ENCODE data around the gene C3AR1. TPM values are rescaled to one million over a fixed set of nuclear protein-coding genes. Genes with fewer than 3 reads are reported as not detected.

Gene C3AR1
- total and polyA plus RNA-seq, 2 of the 13 experiments (the other 11 are each of a cell fraction or from before 2014, with no cell fraction given), result not detected

DNA sequence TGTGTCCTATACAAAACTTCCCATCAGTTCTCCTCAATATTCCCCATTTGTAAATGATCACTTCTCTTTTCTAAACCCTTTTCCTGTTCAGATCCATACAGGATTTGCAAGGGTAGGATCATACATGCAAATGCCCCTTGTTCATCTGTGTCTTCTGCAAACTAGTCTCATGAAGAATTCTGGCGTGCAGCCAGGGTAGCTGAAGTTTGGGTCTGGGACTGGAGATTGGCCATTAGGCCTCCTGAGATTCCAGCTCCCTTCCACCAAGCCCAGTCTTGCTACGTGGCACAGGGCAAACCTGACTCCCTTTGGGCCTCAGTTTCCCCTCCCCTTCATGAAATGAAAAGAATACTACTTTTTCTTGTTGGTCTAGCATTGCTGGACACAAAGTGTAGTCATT is 11.3 kb downstream of the C3AR1 start:
- intact Hi-C loops (cut with micrococcal nuclease; ENCODE audit: unreplicated experiment), result no loop called here
- Histone ChIP-seq H3K9ac (ENCODE audit: insufficient read depth, low read depth, low read length) (no peak overlapping the region), H3K4me2 (ENCODE audit: low read depth, low read length) (no peak overlapping the region), H2AFZ (ENCODE audit: low read length) (no peak overlapping the region), H3K27me3 (ENCODE audit: control insufficient read depth in 1 of 2, insufficient read depth in 2 of 2, low read length in 2 of 2) (no peaks in the 10 kb centered on the region), H3K4me3 (replicated peaks in 1 of 3; ENCODE audit: insufficient read depth in 1 of 3, low read depth in 2 of 3, low read length in 3 of 3) (no peak overlapping the region), H3K27ac (ENCODE audit: extremely low read length, insufficient read depth, low read length) (no peak overlapping the region), H3K79me2 (ENCODE audit: insufficient read depth, low read length) (no peaks in the 10 kb centered on the region), H4K20me1 (ENCODE audit: insufficient read depth, low read length) (no peaks in the 10 kb centered on the region), H3K9me3 (ENCODE audit: low read length) (no peaks in the 10 kb centered on the region), H3K36me3 (replicated peaks in 1 of 2; ENCODE audit: control insufficient read depth in 1 of 2, insufficient read depth in 2 of 2, low read length in 2 of 2) (peaks cover 11 to 26% of the 10 kb centered on the region in 2 experiments), H3K4me1 (ENCODE audit: insufficient read depth, low read length) (no peaks in the 10 kb centered on the region)
- FAIRE-seq, result no peak
- no peak for ATAC-seq
- DNase-seq (ENCODE audit: low spot score), result no peak
- ChIA-PET CTCF (ENCODE audit: low intra/inter-chr PET ratio, low total read pairs) (no interaction called here), POLR2A (no interaction called here)
- in situ Hi-C loops (cut with HindIII; ENCODE audit: extremely low pct_ligation_motif_present, low pct_unique_long_range_greater_than_20kb), result no loop called here
- TF ChIP-seq, protein P1, sequence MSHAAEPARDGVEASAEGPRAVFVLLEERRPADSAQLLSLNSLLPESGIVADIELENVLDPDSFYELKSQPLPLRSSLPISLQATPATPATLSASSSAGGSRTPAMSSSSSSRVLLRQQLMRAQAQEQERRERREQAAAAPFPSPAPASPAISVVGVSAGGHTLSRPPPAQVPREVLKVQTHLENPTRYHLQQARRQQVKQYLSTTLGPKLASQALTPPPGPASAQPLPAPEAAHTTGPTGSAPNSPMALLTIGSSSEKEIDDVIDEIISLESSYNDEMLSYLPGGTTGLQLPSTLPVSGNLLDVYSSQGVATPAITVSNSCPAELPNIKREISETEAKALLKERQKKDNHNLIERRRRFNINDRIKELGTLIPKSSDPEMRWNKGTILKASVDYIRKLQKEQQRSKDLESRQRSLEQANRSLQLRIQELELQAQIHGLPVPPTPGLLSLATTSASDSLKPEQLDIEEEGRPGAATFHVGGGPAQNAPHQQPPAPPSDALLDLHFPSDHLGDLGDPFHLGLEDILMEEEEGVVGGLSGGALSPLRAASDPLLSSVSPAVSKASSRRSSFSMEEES (CRISPR knock-in tag; IDR thresholded peaks at IDR 0.05), result no peak
- TF ChIP-seq, protein P2, sequence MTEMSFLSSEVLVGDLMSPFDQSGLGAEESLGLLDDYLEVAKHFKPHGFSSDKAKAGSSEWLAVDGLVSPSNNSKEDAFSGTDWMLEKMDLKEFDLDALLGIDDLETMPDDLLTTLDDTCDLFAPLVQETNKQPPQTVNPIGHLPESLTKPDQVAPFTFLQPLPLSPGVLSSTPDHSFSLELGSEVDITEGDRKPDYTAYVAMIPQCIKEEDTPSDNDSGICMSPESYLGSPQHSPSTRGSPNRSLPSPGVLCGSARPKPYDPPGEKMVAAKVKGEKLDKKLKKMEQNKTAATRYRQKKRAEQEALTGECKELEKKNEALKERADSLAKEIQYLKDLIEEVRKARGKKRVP (CRISPR knock-in tag; IDR thresholded peaks at IDR 0.05), result no peak
- TF ChIP-seq, protein P3, sequence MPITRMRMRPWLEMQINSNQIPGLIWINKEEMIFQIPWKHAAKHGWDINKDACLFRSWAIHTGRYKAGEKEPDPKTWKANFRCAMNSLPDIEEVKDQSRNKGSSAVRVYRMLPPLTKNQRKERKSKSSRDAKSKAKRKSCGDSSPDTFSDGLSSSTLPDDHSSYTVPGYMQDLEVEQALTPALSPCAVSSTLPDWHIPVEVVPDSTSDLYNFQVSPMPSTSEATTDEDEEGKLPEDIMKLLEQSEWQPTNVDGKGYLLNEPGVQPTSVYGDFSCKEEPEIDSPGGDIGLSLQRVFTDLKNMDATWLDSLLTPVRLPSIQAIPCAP (CRISPR knock-in tag; IDR thresholded peaks at IDR 0.05; ENCODE audit: low read depth), result no peak
- TF ChIP-seq HNF4A (CRISPR knock-in tag; IDR thresholded peaks at IDR 0.05), result no peak
- TF ChIP-seq SP1 (IDR thresholded peaks at IDR 0.05), result no peak
- TF ChIP-seq SP1 (CRISPR knock-in tag; IDR thresholded peaks at IDR 0.05), result no peak
- TF ChIP-seq ZNF879 (CRISPR knock-in tag; IDR thresholded peaks at IDR 0.05), result no peak
- TF ChIP-seq ERF (CRISPR knock-in tag; IDR thresholded peaks at IDR 0.05), result no peak
- TF ChIP-seq ZNF660 (CRISPR knock-in tag; IDR thresholded peaks at IDR 0.05; ENCODE audit: borderline replicate concordance, low read depth), result no peak
- no peak for TF ChIP-seq HNRNPL (IDR thresholded peaks at IDR 0.05; ENCODE audit: low read depth, low read length)
- TF ChIP-seq ZNF703 (CRISPR knock-in tag; IDR thresholded peaks at IDR 0.05; ENCODE audit: borderline replicate concordance), result no peak
- no peak for TF ChIP-seq TOPORS (CRISPR knock-in tag; IDR thresholded peaks at IDR 0.05)
- no peak for TF ChIP-seq MED1 (CRISPR knock-in tag; IDR thresholded peaks at IDR 0.05)
- TF ChIP-seq PPARG (CRISPR knock-in tag; conservative IDR thresholded peaks at IDR 0.05), result no peak
- no peak for TF ChIP-seq KAT7 (CRISPR knock-in tag; IDR thresholded peaks at IDR 0.05; ENCODE audit: borderline replicate concordance)
- no peak for TF ChIP-seq ZC3H13 (CRISPR knock-in tag; IDR thresholded peaks at IDR 0.05)
- no peak for TF ChIP-seq RFXANK (CRISPR knock-in tag; IDR thresholded peaks at IDR 0.05)
- TF ChIP-seq MTF1 (CRISPR knock-in tag; IDR thresholded peaks at IDR 0.05), result no peak
- TF ChIP-seq HDAC1 (CRISPR knock-in tag; IDR thresholded peaks at IDR 0.05), result no peak
- no peak for TF ChIP-seq ZNF225 (CRISPR knock-in tag; IDR thresholded peaks at IDR 0.05)
- no TSS peak for BruUV-seq (replicated peaks)
- 91% methylated on average over 2 of the region's 2 CpGs for WGBS (ENCODE audit: low lambda C conversion rate)

Data from HepG2 (cell line).